Fibroblast of lung (primary cell): ENCODE measurements around the gene BIRC7.

Experiments used
- EZH2 ChIP-seq: IDR thresholded peaks from 2 replicates; pipeline ENCODE4 v1.5.1; 2012; ENCODE audit warnings: low read length, control low read depth, mild to moderate bottlenecking; ENCODE audit errors: missing control alignments
- TF ChIP-seq, protein P1 (sequence below), 2 donors: IDR thresholded peaks in 1 of 2; conservative IDR thresholded peaks in 1 of 2; 1 replicate in 1 of 2; 2 replicates in 1 of 2; pipeline ENCODE4 v1.5.1; 2011 to 2012; ENCODE audit warnings: low read length in 2 of 2, control low read depth in 1 of 2, inconsistent platforms in 1 of 2, low read depth in 1 of 2, mild to moderate bottlenecking in 1 of 2

DNA sequence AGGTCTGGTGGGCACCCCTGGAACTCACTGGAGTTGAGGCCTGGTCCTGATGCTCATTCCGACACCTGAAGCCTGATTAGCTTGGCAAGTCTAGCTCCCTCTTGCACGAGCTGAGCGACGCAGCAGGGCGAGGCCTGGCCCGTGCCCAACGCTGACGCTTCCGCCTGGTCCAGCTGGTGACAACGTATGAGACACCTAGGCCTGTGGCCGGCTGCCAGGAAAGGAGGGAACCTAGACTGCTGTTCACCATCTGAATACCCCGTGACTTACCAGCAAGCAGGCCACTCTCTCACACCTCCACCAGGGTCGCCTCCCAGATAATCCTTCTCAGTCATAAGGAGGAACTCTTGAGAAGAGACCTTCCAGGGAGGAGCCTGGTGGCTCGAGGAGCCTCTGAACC is 44.3 kb upstream of the BIRC7 start:
- TF ChIP-seq, protein P1, sequence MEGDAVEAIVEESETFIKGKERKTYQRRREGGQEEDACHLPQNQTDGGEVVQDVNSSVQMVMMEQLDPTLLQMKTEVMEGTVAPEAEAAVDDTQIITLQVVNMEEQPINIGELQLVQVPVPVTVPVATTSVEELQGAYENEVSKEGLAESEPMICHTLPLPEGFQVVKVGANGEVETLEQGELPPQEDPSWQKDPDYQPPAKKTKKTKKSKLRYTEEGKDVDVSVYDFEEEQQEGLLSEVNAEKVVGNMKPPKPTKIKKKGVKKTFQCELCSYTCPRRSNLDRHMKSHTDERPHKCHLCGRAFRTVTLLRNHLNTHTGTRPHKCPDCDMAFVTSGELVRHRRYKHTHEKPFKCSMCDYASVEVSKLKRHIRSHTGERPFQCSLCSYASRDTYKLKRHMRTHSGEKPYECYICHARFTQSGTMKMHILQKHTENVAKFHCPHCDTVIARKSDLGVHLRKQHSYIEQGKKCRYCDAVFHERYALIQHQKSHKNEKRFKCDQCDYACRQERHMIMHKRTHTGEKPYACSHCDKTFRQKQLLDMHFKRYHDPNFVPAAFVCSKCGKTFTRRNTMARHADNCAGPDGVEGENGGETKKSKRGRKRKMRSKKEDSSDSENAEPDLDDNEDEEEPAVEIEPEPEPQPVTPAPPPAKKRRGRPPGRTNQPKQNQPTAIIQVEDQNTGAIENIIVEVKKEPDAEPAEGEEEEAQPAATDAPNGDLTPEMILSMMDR (conservative IDR thresholded peaks at IDR 0.05 in 1 of 2, IDR thresholded peaks at IDR 0.05 in 1 of 2; ENCODE audit: low read depth in 1 of 2, low read length in 2 of 2) = no peak
- no peak for TF ChIP-seq EZH2
